GM21737 (cell line): ENCODE results near the gene SLC10A3.
A peak's percentile ranks its signal among the peaks of the same experiment; 100 is the strongest.

Source experiments
- ATAC-seq: cut with Tn5 transposase; IDR thresholded peaks from one replicate; pipeline ENCODE4 v1.9.1; 2021; ENCODE audit warnings: mild to moderate bottlenecking, moderate library complexity; ENCODE audit not compliant: unreplicated experiment

The SLC10A3 gene

DNA sequence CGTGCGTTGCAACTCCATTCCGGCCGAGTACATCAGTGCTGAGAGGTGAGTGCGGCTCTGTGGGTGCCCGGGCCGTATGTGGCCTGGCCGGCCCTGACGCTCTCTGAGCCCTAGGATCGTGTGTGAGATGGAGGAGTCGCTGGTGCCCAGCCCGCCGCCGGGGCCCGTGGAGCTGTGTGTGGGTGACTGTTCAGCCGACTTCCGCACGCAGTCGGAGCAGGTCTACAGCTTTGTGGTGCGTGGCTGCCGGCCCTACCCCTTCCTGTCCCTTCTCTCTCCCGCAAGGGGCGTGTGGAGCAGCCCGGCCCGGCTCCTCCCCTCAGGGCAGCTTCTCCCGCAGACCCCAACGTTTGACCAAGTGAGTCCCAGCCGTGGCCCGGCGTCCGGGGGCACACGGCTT, 24.4 kb downstream of the SLC10A3 start:
- ATAC-seq, result no peak

DNA sequence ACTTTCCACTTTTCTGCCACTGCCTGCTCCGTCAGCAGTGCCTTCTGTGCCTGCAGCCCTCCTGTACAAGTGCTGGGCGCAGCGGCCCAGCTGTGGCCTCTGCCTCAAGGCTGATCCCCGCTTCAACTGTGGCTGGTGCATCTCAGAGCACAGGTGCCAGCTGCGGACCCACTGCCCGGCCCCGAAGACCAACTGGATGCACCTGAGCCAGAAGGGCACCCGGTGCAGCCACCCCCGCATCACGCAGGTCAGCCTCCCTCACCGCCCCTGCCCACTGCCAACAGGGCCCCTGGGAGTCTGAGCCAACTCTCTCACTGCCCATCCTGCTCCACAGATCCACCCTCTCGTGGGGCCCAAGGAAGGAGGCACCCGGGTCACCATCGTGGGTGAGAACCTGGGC, 24.8 kb downstream of the SLC10A3 start:
- no peak for ATAC-seq

DNA sequence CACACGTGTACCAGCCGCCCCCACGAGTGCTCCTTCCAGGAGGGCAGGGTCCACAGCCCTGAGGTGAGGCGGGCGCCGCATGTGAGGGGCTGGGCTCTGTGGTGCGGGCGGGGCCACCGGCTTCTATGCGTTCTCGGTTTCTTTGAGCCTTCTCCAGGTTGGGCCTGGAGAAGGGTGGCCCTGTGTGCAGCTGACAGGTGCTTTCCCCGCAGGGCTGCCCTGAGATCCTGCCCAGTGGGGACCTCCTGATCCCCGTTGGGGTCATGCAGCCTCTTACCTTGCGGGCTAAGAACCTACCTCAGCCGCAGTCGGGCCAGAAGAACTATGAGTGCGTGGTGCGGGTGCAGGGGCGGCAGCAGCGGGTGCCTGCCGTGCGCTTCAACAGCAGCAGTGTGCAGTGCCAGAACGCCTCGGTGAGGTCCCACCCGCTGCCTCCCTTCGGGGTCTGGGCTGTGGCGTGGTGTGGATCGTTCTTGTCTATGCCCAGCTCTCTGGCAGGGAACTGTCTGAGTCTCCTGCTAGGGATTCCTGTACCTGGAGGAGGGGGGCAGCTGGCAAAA, 25.5 kb downstream of the SLC10A3 start:
- no peak for ATAC-seq

DNA sequence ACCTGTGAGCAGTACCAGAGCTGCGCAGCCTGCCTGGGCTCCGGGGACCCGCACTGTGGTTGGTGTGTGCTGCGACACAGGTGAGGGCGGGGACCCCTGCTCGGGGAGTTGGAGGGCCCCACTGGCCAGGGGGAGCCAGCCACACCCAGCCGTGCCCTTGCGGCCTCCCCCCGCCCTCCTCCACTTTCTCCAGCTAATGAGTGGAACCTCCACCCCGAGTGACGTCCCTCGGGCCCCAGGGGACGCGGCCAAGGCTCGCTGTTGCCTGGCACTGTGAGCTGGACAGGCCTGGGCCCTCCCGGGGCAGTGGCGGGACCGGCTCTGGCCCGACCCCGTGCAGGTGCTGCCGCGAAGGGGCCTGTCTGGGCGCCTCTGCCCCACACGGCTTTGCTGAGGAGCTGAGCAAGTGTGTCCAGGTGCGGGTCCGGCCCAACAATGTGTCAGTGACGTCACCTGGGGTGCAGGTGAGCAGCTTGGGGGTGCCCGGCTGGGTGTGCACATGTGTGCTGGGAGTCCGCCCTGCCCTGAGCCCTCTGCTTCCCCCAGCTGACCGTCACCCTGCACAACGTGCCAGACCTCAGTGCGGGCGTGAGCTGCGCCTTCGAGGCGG, 26.7 kb downstream of the SLC10A3 start:
- ATAC-seq, result no peak

DNA sequence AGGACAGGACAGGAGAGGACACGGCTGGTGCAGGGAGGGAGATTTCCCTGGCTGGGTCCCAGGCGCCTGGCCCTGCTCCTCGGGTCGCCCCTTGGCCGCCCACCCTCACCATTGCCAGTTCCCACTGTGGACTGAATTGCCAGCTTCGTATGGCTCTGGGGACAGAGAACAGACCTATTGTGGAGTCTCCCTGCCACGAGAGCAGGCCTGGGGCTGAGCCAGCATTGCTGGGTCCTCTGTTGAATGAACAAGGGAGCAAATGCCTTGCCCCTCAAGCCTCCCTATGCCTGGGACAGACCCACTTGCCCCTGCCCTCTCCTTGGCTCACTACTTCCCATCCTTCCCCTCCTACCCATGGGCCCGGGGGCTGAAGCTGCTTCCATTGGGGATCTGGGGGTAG, 28.0 kb downstream of the SLC10A3 start:
- ATAC-seq, result no peak

DNA sequence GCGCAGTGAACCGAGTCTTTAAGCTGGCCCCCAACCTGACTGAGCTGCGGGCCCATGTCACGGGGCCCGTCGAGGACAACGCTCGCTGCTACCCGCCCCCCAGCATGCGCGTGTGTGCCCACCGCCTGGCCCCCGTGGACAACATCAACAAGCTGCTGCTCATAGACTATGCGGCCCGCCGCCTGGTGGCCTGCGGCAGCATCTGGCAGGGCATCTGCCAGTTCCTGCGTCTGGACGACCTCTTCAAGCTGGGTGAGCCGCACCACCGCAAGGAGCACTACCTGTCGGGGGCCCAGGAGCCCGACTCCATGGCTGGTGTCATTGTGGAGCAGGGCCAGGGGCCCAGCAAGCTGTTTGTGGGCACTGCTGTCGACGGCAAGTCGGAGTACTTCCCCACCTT, 30.1 kb downstream of the SLC10A3 start:
- ATAC-seq, result no peak

DNA sequence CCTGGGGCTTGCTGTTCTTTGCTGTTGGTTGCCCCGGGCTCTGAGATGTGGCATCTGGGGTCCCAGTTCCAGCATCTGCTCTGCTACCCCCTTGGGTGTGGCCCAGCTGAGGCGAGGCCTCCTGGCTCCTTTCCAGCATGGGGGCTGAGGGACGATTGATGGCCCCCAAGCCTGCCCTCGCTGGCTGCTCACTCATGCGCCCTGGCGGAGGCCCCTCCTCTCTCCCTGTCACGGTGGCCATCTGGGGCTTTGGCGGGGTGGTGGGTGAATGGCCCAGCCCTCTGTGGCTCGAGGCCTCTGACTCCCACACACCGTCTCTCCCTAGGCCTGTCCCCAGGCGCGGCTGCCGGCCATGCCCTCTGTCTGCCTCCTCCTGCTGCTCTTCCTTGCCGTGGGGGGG, 30.6 kb downstream of the SLC10A3 start:
- ATAC-seq, result no peak

DNA sequence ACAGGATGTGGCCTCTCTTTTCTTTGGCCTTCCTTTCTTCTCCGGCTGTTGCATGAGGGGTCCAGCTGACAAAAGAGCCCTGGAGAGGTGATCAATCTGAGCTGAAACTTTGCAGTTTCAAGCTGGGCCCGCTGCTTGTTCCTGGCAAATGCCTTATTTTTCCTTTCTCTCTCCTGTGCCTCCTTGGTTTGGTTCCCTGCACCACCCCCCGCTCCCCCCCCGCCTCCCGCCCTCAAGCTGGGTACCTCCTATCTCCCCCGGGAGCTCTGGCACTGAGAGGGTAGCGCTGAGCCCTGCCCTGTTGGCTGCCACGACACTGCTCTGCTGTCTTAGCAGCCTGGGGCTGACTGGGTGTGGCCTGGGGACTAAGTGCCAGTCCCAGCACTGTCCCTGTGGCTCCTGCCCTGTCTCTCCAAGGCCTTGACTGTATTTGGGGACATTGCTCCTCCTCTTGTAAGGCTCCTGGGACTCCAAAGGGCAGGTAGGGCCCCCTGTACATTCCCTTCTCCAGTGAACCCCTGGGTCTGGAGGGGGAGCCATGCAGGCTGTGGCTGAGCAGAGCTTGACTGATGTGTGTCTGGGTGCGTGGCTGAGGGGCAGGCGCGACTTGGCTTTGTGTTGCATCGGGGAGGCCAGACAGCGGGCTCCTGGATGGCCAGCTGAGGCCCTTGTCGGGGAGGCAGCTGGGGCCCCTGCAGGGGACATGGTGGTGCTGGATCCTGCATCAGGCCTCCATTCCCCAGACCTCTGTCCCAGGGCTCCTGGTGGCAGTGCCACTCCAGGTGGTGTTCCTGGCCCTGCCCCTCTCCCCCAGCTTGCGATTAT, 31.3 kb downstream of the SLC10A3 start:
- no peak for ATAC-seq

DNA sequence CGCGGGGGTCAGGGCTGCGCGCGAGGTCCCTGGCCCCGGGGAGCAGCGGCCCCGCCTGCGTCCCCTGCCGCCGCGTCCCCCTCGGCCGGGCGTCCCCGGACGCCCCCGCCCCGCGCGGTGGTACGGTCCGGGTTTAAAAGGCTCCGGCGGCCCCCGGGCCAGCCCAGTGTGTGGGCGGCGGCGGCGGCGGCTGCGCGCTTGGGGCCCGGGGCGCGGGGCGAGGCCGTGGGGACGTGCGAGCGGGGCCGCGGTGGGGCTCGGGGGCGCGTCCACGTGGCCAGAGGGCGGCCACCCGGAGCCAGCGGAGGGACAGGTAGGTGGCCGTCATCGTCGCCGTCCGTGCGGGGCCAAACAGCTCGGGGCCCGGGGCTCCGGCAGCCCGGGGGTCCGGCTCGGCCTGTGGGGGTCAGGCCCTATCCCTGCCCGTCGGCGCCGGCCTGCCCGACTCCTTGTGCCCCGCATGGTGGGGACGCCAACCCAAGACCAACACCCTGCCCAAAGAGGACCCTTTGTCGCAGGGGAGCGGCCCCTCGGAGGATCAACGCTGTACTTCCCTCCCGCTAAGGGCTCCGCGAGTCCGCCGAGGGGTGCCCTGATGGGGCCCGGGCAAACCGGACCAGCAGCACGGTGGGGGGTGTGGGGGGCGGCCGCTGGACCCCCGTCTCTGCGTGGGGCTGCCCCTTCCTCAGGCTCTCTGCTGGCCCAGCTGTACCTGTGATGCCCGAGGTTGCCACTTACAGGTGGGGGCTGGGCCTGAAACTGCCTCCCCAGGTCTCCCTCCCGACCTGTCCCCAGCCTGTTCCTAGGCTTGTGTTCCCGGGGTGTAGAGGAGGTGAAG, 32.1 kb downstream of the SLC10A3 start, which contains the start of gene PLXNA3:
PLXNA3 (plus strand) TSS at position 166 of the 838 bp plus-strand sequence. CDS start 1,903 bp downstream, outside the sequence.
- peak; percentile 57 for ATAC-seq

DNA sequence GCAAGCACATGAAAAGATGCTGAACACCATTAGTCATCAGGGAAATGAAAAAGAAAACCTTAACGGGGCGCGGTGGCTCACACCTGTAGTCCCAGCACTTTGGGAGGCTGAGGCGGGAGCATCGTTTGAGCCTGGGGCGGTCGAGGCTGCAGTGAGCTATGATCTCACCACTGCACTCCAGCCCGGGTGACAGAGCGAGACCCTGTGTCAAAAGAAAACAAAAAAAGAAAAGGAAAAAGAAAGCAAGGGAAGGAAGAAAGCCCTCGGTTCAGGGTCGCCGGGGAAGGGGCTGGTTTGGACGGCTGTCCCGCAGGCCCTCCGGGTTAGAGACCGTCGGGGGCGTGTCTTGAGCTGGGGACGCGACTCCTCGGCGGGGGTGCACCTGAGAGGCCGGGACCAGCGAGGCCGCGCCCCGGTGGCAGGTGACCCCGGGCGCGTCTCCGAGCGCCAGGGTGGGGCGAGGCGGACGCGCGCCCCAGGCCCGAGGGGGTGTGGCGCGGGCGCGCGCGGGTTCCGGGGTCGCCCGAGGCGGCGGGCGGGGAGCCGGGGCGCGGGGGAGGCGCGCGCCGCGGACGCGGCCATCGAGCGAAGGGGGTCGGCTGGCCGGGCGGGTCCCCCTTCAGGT, 32.8 kb downstream of the SLC10A3 start:
- peak; percentile 50 for ATAC-seq

DNA sequence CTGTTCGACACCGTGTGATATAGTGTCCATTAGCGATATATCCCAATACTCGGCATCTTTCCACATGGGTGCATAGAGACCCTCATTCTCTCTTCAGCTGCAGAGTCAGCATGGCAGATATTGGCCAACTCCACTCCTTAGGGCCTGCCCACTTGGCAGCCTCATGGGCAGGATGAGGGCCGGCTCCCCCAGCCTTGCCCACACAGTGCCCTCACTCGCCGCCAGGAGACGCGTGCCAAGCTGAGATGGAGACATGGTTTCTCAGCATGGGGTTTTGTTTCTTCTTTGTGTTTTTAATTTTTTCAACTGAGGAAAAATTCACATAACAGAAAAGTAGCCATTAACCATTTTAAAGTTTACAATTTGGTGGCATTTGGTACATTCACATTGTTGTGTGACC, 37.6 kb downstream of the SLC10A3 start:
- ATAC-seq, result no peak

DNA sequence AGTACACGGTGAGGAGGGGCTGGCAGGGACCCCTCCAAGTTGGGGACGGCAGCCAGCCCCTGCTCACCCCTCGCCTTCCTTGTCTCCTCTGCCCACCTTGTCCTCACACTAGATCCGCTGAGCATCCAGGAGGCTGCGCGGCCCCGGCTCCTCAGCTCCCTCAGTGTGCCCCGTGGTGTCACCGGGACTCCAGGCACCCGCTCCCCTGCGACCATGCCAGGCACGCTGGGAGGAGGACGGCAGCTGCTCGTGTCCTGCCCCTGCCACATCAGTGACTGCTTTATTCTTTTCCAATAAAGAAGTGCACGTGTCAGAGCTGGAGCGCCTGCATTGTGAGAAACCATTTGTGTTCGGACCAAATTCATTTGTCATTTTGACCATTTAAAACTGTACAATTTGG, 40.1 kb downstream of the SLC10A3 start:
- no peak for ATAC-seq

DNA sequence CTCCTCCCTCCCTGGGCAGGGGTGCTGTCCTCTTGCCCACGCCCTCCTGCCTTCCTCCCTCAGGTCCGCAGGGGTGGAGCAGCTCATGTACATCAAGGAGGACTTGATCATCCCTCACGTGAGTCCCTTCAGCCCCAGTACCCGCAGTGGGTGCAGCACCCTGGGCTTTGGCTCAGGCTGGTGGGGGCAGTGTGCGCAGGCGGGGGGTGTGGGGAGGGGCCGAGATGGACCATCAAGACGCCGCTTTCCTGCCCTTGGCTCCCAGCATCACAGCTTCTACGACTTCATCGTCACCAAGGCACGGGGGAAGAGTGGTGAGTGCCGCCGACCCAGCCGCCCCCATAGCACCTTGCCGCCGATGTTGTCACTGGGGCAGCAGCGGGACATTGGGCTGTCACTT, 40.8 kb downstream of the SLC10A3 start:
- ATAC-seq, result no peak

DNA sequence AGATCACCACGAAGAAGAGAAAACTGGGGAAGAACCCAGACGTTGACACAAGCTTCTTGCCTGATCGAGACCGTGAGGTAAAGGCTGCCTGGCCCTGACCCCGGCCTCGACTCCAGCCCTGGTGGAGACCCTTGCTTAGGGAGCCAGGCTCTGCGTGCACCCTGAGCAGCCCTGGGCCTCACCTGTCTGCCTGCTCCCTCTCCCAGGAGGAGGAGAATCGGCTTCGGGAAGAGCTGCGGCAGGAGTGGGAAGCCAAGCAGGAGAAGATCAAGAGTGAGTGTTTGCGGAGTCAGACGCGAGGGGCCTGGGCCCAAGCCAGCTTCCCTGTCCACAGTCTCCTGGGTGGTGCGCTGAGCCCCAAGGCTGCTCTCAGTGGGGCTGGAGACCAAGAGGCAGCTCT, 41.9 kb downstream of the SLC10A3 start:
- ATAC-seq, result no peak

DNA sequence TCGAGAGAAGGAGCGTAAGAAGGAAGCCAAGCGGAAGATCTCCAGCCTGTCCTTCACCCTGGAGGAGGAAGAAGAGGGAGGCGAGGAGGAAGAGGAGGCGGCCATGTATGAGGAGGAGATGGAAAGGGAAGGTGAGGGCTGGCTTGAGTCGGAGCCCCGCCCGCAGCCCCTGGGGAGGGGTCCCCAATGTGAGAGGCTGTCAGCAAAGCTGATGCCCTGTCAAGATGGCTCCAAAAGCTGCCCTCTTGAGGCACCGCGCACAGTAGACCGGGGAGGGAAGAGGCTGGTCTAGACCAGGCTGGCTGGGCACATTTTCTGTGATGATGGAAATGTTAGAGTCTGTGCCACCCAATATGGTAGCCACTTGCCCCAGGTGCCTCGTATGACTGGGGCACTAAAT, 44.0 kb downstream of the SLC10A3 start:
- no peak for ATAC-seq

DNA sequence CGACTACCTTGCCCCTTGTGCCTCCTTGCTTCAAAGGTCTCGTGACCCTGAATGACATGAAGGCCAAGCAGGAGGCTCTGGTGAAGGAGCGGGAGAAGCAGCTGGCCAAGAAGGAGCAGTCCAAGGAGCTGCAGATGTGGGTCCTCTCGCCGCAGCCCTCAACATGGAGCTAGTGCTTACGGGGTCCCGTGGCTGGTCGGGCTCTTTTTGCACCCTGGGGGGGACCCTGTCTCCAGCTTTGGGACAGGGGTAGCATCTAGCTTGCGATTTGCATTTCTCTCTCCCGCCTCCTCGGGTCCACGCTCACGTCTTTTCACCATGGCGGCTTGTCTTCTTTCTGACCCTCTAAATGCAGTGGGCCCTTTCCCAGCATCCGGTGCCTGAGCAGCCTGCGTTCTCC, 44.7 kb downstream of the SLC10A3 start:
- no peak for ATAC-seq

DNA sequence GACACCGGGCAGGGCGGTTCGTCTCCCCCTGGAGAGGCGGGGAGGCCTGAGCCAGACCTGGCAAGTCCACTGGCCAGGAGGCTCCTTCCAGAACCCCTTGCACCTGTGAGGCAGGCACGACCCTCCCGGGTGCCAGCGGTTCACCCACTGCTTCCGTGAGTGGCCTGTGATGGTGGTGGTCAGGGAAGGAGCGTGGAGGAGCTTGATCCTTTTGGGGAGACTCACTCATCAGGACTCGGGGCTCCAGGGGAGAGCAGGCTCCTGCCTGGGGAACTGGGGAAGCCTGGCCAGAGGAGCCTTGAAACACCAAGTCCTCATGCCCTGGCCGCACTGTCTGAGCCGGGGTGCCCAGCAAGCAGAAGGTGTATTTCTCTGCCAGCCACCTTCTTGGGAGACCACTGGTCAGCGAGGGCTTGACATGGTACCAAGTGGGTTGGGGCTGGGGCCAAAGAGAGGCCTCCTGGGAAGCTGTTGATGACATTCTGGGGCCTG, 45.6 kb downstream of the SLC10A3 start:
- ATAC-seq, result no peak

DNA sequence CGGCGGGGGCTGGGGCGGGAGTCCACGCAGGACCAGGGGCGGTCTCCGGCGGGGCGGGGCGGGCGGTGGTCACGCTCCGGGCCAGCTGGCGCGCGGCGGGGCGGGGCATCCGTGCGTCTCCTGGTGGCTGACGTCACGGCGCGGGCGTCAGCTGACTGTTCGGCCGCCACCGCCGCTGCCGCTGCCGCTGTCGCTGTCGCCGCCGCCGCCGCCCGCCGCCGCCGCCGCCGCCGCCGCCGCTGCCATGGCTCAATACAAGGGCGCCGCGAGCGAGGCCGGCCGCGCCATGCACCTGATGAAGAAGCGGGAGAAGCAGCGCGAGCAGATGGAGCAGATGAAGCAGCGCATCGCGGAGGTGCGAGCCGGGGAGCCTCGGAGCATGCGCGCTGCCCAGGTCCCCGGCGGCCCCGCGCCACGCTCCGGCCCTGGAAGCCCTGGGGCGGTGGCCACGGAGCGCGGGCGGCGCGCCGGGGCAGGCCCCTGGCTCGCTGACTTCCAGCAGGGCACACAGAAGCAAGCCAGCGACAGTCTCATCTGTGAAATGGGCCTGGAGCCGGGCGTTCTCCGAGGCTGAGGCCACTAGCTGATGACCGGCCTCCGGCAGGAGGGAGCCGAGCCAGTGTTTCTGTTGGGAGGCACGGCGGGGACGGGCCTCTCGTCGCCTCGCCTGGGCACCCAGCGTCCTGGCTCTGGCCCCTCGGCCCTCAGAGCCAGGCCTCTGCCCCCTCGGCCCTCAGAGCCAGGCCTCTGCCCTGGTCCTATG, 46.3 kb downstream of the SLC10A3 start, which contains the start of gene FAM50A:
FAM50A (plus strand) TSS at position 150 of the 763 bp plus-strand sequence; CDS start at position 245, 95 bp downstream.
- peak; percentile 77 for ATAC-seq

DNA sequence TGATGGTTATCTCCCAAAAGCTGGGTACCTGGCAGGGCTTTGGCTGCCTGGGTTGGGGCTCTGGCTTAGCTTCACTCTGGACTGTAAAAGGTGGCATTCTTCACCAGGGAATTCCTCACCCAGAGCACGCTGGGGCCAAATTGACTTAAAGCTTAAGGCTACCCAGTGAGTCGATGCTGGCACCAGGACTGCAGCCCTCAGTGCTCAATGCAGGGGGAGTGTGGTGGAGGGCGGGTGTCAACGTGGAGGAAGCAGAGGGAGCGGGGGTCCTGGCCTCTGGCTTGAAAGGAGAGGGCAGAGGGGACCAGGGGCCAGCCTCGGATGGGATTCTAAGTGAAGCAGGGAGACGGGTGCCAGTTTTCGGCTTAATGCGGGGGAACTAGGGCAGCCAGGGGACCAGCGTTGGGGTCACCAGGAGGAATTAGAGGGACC, 46.9 kb downstream of the SLC10A3 start:
- no peak for ATAC-seq
